Stimulated activated naive CD4-positive, alpha-beta T cell treated with Interleukin-2 at 50 U/mL for 16 hours (primary cell): ENCODE data around the gene NVL.
"Not testable (repeated sequence)": the region's sequence is repeated elsewhere in the genome, so short reads cannot be mapped to it uniquely, and the experiment has no call there.

Experiments used
- DNase-seq: peaks from one replicate; lab custom pipeline; 2025; lab: John Stamatoyannopoulos, UW

Gene NVL

DNA sequence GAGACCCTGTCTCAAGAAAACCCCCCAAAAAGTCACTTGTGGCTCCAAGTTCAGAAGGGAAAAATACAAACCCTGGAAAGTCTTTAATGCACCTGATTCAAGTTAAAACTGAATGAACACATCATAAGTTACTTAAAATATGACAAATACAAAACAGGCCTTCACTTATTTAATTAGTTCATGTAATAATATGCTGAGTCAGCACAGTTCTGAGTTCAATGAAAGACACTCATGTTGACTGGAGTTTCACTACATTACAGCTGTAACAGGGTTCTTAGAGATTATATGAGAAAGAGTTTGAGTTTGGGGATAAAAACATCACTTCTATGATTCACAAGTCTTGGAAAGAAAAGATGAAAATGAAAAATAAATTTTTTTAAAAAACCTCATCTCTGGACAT, 96.0 kb downstream of the NVL start:
- DNase-seq, result no peak

DNA sequence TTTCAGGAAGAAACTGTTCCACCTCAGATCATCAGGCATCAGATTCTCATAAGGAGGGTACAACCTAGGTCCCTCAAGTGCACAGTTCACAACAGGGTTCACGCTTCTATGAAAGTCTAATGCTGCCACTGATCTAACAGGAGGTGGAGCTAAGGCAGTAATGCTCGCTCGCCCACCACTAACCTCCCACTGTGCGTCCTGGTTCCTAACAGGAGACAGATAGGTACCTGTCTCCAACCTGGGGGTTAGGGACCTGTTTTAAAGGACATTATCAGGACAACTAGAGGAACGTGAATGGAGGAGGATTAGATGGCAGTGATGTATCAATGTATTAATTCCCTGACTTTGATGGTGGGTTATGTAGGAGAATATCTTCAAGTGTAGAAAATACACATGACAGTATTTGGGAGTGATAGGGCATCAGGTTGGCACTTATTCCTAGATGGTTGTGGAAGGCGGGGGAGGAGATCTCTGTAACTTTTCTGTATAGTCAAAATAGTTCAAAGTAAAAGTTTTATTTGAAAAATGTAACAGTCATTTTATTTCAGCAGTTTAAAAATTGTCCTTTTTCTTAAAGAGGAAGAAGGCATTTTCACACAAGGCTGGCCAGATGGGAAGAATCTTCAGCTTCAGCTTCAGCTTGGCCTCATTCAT, 103.0 kb downstream of the NVL start:
- no peak for DNase-seq

DNA sequence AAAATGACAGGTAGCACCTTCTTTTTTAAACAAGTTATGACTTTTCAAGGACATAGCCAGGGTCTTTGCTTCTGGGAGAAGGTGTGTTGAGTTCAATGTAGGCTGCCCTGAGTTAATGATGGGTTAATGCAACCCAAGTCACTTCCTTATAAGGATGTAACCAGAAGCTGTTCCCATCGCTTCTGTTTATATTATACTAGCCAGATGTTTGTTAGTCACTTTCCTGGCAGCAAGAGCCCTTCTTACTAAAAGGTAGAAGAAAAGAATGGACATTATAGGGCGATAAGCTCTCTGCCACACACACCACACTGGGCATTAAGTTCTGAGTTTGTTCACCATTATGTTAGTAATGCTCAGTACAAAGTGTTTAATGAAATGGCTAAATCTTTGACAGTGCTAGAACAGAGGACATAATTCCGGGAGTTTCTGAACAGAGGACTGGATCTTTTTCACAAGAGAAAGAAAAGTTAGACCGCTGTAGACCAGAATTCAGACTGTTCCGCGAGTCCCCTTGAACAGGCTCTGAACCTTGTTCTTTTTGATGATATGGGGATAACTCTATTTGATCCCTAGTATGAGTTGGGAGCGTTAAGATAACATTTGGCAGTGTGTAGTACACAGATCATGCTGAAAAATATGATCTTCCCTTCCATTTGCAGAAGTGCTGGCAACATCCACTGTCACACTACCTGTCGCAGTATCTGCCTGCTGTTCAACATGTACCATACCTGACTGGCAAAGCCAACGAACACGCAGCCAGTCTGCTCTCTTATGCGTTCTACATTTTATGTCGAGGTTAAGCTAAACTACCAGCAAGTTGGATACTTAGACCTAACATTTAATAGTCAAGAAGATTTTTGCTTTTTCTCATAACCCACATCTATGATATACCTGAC, 105.9 kb downstream of the NVL start:
- no peak for DNase-seq

DNA sequence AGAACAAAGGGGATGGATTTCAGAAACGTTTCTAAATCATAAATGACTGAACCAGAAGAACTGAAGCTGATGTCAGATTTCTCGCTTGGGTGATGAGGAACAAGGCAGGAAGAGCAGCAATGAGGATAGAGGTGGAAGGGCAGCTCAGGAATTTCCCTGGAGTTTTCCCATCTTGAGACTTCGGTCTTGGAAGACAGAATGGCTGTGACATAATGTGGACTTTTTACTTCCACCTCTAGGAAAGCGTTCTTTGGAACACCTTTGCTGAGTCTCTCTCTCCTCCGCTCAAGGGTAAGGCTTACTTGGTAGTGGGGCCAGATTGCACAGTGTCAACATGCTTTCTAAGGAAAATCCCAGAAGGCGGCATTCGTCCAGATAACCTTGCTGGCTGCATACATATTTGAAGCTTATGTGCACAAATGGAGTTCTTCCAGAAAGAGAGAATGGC, 110.3 kb downstream of the NVL start:
- DNase-seq, result no peak

DNA sequence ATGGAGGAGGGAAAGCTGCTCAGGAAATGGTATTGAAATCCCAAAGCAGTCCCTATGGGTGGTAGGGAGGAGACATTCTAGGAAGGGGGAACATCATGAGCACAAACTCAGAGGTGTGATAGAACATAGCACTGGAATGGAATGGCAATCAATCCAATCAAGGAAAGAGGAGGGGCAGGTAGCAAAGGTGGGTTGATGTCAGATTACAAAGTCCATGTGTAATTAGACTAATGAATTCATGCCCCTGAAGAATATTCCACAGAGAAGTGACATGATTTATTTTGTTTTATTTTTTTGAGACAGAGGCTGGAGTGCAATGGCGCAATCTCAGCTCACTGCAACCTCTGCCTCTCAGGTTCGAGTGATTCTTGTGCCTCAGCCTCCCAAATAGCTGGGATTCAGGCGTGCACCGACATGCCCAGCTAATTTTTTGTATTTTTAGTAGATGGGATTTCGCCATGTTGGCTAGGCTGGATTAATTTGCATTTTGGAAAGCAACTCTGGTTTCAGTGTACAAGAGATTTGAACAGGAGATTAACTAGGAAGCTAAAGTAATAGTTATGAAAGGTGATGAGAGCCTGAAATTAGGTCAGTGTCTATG, 110.9 kb downstream of the NVL start:
- DNase-seq, result no peak

DNA sequence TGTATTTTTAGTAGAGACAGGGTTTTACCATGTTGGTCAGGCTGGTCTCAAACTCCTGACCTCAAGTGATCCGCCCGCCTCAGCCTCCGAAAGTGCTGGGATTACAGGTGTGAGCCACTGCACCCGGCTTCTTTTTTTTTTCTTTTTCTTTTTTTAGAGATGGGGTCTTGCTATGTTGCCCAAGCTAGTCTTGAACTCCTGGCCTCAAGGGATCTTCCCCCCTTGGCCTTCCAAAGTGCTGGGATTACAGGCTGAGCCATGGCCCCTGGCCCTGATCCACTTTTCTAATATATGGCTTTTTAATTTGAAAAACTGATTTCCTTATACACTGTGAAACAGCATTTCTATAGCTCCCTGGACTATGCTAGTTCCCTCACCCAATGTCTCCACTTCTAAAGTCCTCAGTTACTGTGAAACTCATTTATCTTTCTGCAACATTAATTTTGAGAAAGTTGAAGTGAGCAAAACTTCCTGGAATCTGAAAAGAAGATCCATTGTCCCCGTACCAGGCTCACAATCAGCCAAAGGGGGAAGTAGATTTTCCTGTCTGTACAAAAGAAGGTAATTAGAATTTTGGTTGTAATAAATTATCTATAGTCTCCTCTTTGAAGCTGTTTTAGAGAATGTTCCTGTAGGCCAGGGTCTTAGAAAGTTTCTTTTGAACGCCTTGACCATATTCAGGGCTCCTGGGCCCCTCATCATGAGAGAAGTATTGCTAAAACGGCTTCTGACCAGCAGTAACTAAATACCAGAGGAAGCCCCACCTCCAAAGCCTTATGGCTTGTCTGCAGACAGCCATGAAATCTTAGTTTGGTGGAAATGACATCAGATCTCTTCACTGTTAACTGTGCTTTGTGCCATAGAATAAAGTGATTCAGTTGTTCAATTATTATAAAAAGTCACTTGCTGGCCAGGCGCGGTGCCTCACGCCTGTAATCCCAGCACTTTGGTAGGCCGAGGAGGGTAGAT, 112.0 kb downstream of the NVL start:
- DNase-seq, result no peak

DNA sequence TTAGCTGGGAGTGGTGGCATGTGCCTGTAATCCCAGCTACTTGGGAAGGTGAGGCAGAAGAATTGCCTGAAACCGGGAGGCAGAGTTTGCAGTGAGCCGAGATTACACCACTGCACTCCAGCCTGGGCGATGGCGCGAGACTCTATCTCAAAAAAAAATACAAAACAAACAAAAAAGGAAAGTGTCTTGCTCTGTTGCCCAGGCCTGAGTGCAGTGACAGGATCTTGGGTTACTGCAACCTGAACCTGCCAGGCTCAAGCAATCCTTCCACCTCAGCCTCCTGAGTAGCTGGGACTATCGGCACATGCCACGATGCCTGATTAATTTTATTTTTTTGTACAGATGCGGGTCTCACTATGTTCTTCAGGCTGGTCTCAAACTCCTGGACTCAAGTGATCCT, 113.6 kb downstream of the NVL start:
- no peak for DNase-seq

DNA sequence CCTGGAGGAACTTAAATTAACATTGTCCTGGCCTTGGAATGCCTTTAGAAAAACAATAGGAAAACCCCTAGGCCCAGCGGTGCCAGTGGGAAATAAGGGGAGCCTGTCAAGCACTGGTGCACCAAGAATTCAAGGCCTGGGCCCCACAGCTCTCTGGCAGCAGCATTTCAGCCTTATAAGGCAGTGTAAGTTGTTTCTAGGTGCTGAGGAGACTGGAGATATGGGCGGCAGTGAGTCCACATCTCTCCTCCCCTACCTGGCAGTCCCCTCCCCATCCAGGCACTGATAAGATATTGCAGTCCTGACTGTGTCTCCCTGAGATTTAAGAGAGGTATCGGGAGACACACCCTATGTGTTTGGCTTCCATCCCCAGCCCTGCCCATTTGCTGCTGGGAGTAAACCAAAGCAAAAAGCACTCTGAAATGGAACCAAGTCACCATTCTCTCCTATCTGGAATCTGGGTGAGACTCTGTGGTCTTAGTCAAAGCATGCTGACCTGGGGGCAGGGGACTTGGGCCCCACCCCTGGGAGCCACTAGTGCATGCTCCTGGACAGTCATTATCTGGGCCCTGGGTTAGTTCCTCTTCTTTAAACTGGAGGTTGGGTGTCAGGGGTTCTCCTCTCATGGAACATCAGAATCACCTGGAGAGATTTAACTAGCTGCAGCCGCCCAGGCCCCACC, 116.4 kb downstream of the NVL start:
- no peak for DNase-seq

DNA sequence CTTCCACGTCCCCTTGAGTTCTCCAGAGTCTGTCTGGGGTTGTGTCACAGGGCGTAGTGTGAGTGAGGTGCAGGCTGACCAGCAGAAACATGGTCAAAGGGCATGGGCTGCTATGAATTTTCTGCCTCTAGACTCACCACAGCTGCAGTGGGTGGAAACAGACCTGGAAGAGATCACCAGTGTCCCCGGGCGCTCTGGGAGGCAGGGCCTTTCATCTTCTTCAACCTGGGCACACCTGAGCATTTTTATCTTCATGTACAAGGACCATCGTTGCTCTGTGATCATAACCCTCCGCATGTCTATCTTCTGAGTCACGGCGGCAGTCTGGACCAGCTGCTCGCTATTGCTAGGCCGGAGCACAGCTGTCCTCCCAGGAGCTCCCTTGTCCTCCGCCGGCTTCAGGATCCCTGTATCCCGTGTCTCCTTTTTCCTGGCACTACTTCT, 117.3 kb downstream of the NVL start:
- no peak for DNase-seq

DNA sequence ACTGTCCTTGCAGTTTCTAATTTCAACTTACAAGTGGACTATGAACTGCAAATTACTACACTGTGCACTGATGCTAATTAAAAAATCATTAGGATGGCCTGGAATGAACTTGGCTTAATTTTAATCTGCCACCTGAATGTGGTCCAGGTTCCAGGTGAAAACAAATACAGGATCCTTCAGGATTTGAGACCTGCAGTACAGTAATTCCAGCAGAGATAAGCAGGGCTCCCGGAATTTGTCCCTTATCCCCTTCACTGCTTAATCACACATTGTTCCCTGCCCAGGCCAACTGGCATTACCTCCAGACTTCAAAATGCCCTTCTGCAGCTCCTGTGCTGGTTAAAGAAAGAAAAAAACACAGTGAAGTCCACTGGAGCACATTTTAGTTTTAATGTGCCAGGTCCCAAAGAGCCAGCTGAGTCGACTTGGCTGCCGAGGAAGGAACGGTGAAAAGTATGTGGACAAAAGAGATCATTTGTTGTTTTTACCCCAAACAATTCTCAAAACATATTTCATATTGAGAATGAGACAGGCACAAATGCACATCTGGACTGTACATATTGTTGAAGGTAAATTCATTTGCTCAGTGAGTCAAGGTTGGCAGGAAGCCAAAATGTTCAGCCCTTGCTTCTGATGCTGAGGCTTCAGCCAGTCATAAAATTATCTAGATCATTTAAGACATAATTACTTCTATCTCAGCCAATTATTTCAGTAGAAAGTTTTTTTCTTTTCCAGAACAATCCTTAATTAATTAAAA, 118.6 kb downstream of the NVL start:
- DNase-seq, result no peak

DNA sequence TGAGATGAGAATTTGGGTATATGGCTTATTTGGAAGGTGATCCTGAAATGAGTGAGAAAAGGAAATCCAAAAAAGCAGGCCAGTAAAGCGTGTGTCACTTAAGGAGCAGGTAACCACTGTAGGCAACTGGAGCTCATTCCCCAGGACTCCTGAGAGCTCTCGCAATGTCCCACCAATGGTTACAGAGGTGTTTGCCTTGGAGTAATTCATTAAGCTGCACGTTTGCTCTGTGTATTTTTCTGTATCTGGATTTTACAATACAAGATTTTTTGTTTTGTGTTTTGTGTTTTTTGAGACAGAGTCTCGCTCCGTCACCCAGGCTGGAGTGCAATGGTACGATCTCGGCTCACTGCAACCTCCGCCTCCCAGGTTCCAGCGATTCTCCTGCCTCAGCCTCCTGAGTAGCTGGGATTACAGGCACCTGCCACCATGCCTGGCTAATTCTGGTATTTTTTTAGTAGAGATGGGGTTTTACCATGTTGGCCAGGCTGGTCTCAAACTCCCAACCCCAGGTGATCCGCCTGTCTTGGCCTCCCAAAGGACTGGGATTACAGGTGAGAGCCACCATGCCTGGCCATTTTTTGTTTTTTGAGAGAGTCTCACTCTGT, 123.9 kb downstream of the NVL start:
- not testable (repeated sequence) for DNase-seq

DNA sequence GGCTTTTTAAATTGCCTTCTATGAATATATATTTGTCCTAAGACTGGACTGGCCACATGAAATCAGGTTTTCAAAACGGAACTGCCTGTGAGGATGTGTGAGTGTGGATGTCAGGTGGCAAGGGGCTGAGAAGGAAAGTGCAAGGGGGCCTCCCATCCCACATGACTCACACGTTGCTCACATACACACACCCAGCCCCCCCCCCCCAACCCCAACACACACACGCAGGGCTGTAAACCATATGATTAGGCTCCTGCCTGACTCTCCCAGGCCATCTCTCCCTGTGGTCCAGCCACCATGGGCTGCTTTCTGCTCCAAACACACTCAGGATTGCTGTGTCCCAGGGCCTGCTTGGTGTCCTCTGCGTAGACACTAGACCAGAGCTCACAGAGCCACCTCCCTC, 124.5 kb downstream of the NVL start:
- DNase-seq, result peak; percentile 23

DNA sequence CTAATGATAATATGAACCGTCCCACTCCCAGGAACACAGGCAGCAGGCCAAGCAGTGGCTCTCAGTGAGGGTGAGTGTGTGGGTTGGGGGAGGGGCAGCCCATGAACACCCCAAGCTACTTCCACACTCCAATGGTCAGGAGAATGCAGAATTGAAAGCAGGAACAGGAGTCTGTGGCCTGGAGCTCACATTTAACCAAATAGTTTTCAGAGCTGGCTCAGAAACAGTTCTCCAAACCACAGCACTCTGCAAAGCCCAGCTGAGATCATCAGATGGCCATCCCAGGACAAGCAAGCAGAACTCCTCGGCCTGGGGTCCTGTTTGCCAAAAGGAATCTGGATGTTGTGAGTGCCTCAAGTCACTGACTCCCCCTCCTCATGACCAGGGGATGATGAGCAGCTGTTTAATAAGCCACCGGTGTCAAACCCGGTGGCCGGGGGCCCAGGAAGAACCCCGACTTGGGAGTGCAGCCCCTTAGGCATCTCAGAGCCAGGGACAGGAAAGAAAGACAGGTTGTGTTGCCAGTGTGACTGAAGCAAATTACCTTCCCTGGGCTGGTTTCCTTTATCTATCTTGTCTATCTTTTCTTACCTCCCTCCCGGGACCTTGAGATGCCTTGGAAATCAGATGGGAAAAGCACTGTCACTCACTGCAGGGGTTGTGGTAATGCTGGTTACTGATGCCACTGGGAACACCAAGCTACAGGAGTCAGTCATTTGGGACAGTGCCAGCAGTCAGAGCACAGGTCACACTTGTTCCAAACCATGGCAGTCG, 126.5 kb downstream of the NVL start:
- no peak for DNase-seq

DNA sequence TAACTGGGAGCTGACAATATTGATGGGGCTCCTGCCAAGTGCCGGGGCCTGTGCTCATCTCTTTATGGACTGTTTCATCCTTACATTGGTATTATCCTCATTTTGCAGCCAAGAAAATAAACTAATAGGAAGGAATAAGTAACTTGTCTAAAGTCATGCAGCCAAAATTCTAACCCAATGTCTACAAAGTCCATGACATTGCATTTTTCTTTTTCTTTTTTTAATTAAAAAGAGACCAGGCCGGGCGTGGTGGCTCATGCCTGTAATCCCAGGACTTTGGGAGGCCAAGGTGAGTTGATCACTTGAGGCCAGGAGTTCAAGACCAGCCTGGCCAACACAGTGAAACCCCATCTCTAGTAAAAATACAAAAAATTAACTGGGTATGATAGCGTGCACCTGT, 128.1 kb downstream of the NVL start:
- no peak for DNase-seq

DNA sequence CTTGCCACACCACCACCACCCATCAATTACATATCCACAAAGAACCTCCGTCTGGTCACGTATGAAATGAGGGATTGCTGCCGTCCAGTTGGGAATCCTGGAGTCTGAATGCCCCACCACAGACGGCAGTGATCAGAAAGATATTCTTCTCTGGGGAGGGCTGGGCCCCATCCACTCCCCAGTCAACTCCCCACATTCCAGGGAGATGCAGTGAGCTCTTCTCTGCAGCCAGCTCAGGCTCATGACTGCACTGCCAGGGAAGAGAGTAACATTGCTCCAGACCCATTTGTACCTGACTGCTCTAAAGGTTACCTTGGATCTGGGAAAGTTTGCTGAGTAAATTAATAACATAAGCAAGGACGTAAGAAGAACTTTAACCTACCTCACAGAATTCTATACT, 128.6 kb downstream of the NVL start:
- DNase-seq, result no peak

DNA sequence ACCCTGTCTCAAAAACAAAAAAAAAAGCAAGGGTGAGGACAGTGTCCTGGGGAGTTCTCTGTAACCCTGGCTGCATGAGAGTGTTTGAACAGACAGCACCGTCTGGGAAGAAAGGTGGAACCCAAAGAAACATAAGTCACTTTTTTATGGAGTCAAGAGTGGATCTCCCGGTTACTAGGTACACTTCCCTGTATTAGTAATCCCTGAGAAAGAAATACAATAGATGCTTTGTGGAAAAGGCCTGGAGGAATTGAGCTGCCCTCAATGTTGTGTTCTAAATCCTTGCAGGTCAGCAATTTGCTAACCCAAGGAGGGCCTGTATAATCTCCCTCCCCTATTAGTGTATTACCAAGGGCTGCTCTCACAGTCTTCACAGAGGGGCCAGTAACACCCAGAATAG, 130.3 kb downstream of the NVL start:
- no peak for DNase-seq

DNA sequence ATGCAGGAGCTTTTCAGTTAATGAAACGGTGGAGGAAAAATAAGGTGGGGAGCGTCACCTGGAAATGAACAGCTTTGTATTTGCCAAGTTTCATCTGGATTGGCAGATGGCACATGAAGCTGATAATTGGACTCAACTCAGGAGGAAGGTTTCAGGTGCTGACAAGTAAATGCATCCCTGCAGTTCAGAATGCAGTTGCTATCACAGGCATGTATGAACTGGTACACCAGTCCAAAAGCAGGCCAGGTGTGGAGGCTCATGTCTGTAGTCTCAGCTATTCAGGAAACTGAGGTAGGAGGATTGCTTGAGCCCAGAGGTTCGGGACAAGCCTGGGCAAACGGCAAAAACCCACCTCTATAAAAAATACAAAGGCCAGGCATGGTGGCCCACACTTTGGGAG, 131.4 kb downstream of the NVL start:
- DNase-seq, result no peak

DNA sequence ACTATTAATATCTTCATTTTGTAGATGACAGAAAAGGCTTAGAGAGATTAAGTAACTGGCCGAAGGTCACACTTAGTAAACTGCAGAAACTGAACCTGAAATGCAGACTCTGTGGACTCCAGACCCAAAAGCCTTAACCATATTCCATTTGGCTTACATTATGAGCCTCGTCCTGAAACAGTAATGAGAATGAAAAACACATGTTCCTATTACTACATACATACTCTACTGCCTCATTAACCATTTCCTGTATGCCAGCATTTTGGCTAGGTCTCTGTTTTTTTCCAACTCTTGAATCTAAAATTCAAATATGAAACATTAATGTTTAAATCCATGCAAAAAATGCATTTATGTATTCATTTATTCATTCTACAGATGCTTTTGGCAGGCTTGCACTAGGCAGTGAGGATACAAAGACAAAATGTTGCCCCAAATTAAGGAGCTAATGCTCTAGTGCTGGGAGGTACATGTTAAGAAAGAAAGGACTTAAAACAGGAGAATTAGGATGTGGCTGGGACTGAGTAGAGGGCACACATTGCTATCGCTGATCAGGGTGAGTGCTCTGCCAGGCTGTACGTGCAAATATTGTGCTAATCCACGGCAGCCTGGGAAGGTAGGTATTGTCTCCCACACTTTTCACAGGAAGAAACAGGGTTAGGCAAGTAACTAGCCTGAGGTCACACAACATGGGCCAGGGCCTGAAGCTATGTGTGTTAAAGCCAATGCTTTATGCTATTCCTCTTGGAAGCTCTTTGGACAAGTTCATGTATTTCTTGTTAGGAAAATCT, 133.0 kb downstream of the NVL start:
- DNase-seq, result no peak
